Osteocyte (in vitro differentiated cells): ENCODE results near the gene PPP3CA. TPM values are rescaled to one million over a fixed set of nuclear protein-coding genes. Genes with fewer than 3 reads are reported as not detected.

Experiments
- DNase-seq: peaks from one replicate; pipeline ENCODE4 v3.0.0; 2021; ENCODE audit warnings: mixed read lengths; ENCODE audit not compliant: unreplicated experiment; ENCODE audit errors: extremely low spot score
- H3K27ac Mint-ChIP-seq: one replicate; pipeline ENCODE4 v1.8.0; 2021; ENCODE audit warnings: mild to moderate bottlenecking, mixed read lengths; ENCODE audit not compliant: unreplicated experiment
- H3K27me3 Mint-ChIP-seq: one replicate; pipeline ENCODE4 v1.8.0; 2021; ENCODE audit warnings: mixed read lengths; ENCODE audit not compliant: unreplicated experiment
- H3K36me3 Mint-ChIP-seq: one replicate; pipeline ENCODE4 v1.8.0; 2021; ENCODE audit warnings: mixed read lengths; ENCODE audit not compliant: unreplicated experiment
- H3K4me1 Mint-ChIP-seq: one replicate; pipeline ENCODE4 v1.8.0; 2021; ENCODE audit warnings: mixed read lengths; ENCODE audit not compliant: unreplicated experiment
- H3K4me3 Mint-ChIP-seq: one replicate; pipeline ENCODE4 v1.8.0; 2021; ENCODE audit warnings: mild to moderate bottlenecking, moderate library complexity, mixed read lengths; ENCODE audit not compliant: unreplicated experiment
- H3K9me3 Mint-ChIP-seq: one replicate; pipeline ENCODE4 v1.8.0; 2021; ENCODE audit warnings: mixed read lengths; ENCODE audit not compliant: unreplicated experiment
- total RNA-seq: library from RNA; stranded (reverse); gene quantifications from 2 replicates; pipeline ENCODE4 v1.2.1, GENCODE V29; 2021
- TF ChIP-seq, protein P1 (sequence below): fragments of 200-600 bp; sonication (generic); IDR thresholded peaks from 2 replicates; pipeline ENCODE4 v1.5.0; 2021; ENCODE audit warnings: antibody characterized with exemption, mild to moderate bottlenecking, moderate library complexity

Gene PPP3CA
- total RNA-seq, 1 donor from 2014 or later: 40.5 TPM

DNA sequence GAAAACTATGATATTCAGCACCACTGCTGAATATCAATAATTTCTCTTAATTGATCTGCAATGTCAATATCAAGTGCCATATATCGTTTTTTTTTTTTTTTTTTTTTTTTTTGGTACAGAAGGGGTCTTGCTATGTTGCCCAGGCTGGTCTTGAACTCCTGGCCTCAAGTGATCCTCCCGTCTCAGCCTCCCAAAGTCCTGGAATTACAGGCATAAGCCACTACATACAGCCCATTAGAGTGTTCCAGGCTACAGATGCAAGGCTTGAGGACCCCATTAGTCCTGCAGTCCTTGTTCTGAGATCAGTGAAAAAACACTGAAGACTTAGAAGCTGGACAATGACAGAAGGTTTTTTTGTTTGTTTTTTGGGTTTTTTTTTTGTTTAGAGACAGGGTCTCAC is 48.3 kb downstream of the PPP3CA start:
- H3K36me3 Mint-ChIP-seq: no peaks in the 10 kb centered on the region
- no peak for DNase-seq
- peaks cover 7% of the 10 kb centered on the region for H3K4me1 Mint-ChIP-seq
- H3K9me3 Mint-ChIP-seq: no peaks in the 10 kb centered on the region
- H3K27me3 Mint-ChIP-seq: no peaks in the 10 kb centered on the region
- H3K27ac Mint-ChIP-seq: no peak overlapping the region
- H3K4me3 Mint-ChIP-seq: no peak overlapping the region
- TF ChIP-seq, protein P1, sequence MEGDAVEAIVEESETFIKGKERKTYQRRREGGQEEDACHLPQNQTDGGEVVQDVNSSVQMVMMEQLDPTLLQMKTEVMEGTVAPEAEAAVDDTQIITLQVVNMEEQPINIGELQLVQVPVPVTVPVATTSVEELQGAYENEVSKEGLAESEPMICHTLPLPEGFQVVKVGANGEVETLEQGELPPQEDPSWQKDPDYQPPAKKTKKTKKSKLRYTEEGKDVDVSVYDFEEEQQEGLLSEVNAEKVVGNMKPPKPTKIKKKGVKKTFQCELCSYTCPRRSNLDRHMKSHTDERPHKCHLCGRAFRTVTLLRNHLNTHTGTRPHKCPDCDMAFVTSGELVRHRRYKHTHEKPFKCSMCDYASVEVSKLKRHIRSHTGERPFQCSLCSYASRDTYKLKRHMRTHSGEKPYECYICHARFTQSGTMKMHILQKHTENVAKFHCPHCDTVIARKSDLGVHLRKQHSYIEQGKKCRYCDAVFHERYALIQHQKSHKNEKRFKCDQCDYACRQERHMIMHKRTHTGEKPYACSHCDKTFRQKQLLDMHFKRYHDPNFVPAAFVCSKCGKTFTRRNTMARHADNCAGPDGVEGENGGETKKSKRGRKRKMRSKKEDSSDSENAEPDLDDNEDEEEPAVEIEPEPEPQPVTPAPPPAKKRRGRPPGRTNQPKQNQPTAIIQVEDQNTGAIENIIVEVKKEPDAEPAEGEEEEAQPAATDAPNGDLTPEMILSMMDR: no peak

DNA sequence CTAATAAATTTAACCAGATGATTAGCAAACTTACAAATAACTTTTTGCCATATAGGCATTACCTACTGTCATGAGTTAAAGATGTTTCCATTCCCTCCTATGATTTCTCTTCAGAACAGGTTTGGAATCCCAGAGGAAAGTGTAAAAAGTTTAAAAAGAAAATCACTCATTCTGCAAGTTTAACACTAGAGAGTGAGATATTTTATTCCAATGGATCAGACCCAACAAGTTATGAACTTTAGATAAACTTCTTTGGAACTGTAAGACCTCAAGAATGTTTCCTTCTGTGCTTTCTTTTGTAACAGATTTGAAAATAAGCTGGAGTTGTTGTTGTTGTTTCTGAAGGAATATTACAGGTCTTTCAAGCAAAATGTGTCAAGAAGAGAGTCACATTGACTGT is 51.6 kb downstream of the PPP3CA start:
- H3K27me3 Mint-ChIP-seq: no peaks in the 10 kb centered on the region
- H3K9me3 Mint-ChIP-seq: no peaks in the 10 kb centered on the region
- H3K4me1 Mint-ChIP-seq: peaks cover 9% of the 10 kb centered on the region
- TF ChIP-seq, protein P1: no peak
- no peak overlapping the region for H3K27ac Mint-ChIP-seq
- no peak for DNase-seq
- no peak overlapping the region for H3K4me3 Mint-ChIP-seq
- H3K36me3 Mint-ChIP-seq: no peaks in the 10 kb centered on the region

DNA sequence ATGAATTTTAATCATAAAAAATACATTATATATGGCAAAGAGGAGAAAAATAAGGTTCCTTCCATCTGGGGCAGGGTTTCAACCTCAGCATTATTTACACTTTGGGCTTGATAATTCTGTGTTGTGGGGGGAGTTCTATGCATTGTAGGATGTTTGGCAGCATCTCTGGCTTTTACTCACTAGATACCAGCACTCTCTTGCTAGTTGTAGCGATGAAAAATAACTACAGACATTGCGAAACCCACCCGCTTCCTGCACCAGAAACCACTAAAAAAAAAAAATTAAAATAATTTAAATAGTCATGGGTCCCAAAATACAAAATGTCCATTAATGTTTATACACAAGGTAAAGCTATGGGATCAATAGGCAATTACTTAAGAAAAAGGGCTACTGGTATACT is 52.7 kb downstream of the PPP3CA start:
- no peak for DNase-seq
- H3K4me3 Mint-ChIP-seq: no peak overlapping the region
- no peaks in the 10 kb centered on the region for H3K27me3 Mint-ChIP-seq
- H3K9me3 Mint-ChIP-seq: no peaks in the 10 kb centered on the region
- TF ChIP-seq, protein P1: no peak
- peaks cover 11% of the 10 kb centered on the region for H3K4me1 Mint-ChIP-seq
- no peaks in the 10 kb centered on the region for H3K36me3 Mint-ChIP-seq
- H3K27ac Mint-ChIP-seq: no peak overlapping the region

DNA sequence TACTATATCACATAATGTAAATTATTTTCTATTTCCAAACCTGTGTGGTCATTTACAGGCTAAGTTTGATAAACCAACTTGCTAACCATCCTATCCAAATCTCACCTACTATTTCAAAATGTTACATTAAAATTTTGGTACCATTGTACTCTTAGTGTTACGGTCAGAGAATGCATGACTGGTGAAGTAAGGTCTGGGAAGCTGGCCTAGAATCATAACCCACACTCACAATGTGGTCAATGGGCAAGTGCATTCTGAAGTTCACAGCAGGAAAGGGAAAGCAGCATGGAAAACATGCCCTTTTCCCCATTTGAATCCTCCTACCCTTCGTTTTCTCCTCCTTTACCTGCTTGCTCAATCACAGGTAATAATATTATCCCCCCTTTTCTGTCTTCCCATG is 54.4 kb downstream of the PPP3CA start:
- no peaks in the 10 kb centered on the region for H3K9me3 Mint-ChIP-seq
- DNase-seq: no peak
- H3K4me3 Mint-ChIP-seq: no peak overlapping the region
- H3K36me3 Mint-ChIP-seq: no peaks in the 10 kb centered on the region
- no peak overlapping the region for H3K27ac Mint-ChIP-seq
- H3K27me3 Mint-ChIP-seq: no peaks in the 10 kb centered on the region
- peaks cover 26% of the 10 kb centered on the region for H3K4me1 Mint-ChIP-seq
- TF ChIP-seq, protein P1: no peak

DNA sequence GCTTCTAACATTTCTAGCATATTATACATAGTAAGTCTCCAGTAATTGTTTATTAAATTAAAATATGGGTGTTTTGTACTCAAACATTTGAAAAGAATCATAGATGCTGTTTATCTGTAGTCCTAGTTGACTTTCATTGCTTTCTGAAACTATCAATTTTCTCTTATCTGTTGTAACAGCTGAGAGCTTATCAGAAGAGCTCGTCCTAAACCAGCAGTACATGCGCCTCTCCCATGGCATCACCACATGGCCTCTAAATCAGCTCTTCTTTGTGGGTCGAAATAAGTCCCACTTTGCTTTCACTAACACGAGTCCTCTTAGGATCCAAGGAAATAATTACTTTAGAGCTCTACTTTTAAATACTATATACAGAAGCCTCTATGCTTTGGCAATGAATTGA is 55.1 kb downstream of the PPP3CA start:
- Mint-ChIP-seq H3K27ac (no peak overlapping the region), H3K4me3 (no peak overlapping the region)
- TF ChIP-seq, protein P1: no peak

More for the DNA sequence above, 55.1 kb downstream of the PPP3CA start:
- no peak for DNase-seq
- no peaks in the 10 kb centered on the region for H3K27me3 Mint-ChIP-seq
- H3K4me1 Mint-ChIP-seq: peaks cover 33% of the 10 kb centered on the region
- H3K9me3 Mint-ChIP-seq: no peaks in the 10 kb centered on the region
- no peaks in the 10 kb centered on the region for H3K36me3 Mint-ChIP-seq
